Mononuclear cell (primary cell): Measurements from ENCODE around the gene HDAC4. TPM values are rescaled to one million over a fixed set of nuclear protein-coding genes. Genes with fewer than 3 reads are reported as not detected.

Experiments
- H3K27me3 ChIP-seq: 2 replicates; pipeline ENCODE4 v1.6.0; 2011; ENCODE audit warnings: low read length, control low read depth; ENCODE audit not compliant: insufficient read depth
- H3K4me1 ChIP-seq: 2 replicates; pipeline ENCODE4 v1.5.1; 2011; ENCODE audit warnings: mild to moderate bottlenecking, low read length, control low read depth; ENCODE audit not compliant: insufficient read depth
- H3K4me3 ChIP-seq: 2 replicates; pipeline ENCODE4 v1.5.1; 2011; ENCODE audit warnings: mild to moderate bottlenecking, low read length, moderate library complexity
- H3K9me3 ChIP-seq: 2 replicates; pipeline ENCODE4 v1.5.1; 2011; ENCODE audit warnings: low read depth, mild to moderate bottlenecking, control low read depth, low read length
- total RNA-seq: library from RNA; depleted of rRNA; stranded (reverse); fragments of >200 nt; gene quantifications from one replicate; pipeline ENCODE4 v1.2.3, GENCODE V29; 2012

HDAC4 gene
- total RNA-seq, 1 donor, result 27.7 TPM

- Histone ChIP-seq H3K9me3 (no peaks in the 10 kb centered on the region), H3K4me1 (peaks cover 23% of the 10 kb centered on the region), H3K27me3 (no peaks in the 10 kb centered on the region), H3K4me3 (no peak overlapping the region)
Measured at GRCh38 chr2:239376351-239376750, 24.5 kb downstream of the HDAC4 start.

DNA sequence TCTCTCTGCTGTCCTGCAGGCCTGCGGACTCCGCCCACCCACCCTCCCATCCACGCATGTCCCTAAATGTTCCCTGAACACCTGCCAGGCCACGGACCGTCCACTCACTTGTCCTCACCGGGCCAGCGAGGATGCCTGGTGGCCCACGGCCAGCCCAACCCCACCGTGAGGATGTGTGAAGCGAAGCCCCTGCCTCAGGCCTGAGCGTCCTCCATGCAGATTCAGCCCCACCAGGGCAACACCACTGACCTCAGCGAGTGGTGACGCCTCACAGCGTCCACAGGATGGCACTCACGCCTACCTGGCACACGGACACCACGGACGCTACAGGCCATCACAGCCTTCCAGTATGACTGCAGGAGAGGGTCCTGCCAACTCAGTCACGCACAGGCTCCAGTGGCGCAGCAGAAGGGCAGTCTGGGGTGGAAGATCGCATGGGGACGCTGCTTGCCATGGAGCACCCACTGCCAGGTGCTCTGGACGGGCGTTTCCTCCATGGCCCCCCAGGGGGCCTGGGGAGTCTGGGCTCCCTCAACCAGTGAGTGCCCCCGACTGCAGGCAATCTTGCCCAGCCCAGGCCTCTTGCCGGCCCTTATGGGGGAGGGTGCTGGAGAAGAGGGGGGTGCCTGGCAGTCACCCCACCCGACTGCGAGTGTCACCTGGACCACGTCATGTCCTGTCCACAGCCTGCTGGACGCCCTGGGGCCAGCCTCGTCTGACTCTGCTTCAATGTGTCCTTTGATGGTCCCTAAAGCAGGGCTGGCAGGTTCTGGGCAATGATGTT, 25.4 kb downstream of the HDAC4 start:
- Histone ChIP-seq H3K9me3 (no peaks in the 10 kb centered on the region), H3K4me3 (no peak overlapping the region), H3K4me1 (peaks cover 20% of the 10 kb centered on the region), H3K27me3 (no peaks in the 10 kb centered on the region)

DNA sequence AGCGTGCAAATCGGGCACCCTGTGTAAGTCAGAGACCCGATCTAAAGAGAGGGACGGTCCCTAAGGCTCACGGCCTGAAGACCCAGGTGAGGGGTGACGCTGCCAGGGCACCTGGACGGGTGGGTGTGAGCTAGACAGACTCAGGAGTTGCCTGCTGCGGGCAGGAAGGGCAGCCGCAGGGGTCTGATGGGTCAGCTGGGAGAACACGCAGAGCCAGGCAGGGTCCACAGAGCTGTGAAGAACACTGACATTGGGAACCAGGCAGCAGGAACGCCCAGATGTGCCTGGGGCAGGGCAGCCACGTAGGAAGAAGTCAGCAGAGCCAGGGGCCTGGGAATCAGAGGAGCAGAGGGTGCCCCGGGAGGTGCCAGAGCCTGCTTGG, 25.9 kb downstream of the HDAC4 start:
- Histone ChIP-seq H3K4me1 (peaks cover 25% of the 10 kb centered on the region), H3K9me3 (no peaks in the 10 kb centered on the region), H3K27me3 (no peaks in the 10 kb centered on the region), H3K4me3 (no peak overlapping the region)

DNA sequence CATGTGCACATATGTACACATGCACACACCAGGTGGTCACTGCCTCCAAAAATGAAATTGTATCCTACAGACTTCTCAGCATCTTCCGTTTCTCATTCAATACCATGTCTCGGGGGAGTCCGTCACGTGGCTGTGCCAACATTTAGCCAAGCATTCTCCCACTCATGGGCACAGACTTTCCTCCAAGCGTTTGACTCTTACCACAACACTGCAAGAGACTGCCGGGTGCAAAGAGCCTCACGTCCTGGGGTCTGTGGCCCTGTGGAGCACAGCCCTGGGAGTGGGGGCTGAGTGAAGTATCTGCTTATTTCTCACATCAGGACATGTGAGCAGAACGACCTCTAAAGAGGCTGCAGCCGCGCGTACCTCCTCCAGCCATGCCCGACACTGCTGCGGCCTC, 28.0 kb downstream of the HDAC4 start:
- H3K9me3 ChIP-seq, result no peaks in the 10 kb centered on the region
- no peaks in the 10 kb centered on the region for H3K27me3 ChIP-seq
- H3K4me1 ChIP-seq, result peaks cover 20% of the 10 kb centered on the region
- H3K4me3 ChIP-seq, result no peak overlapping the region

DNA sequence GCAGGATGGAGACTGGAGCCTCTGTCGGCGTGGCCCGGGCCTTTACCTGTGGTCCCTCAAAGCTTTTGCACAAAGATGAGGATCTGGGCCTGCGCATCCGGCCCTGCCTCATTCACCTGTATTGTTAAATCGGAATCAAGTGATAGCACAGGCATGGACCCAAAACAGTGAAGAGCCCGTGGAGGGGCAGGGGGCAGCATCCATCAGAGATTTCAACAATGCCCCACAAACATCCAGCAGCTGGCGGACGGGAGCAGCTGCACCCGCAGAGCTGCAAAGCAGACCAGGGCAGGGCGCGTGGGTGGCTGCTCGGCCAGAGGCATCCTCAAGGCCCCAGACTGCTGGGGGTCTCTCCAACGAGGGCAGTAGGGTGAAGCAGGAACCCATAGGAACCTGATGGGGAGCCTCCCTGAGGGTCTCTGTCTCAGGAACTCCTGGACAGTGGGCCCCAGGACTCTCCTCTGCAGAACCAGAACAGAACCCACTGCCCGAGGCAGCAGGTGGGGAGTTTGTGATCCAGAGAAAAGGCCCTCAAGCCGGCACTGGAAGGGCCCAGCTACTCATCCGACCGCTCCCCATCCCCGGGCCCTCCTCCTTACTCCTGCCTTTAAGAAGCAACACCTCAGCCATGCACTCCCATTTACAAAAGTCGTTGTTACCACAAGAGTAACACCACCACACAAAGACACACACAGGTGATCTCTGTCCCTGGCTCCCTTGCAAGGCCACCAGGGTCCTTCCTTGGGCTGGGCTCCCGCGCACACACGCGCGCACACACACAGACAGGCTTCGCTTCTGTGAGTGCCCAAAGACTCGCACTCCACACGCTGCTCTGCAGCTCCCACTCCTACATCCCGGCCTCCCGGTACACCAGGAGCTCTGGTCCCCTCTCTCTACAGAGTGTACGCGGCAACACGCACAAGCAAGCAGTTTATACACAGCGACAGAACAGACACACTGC, 28.8 kb downstream of the HDAC4 start:
- no peaks in the 10 kb centered on the region for H3K9me3 ChIP-seq
- no peak overlapping the region for H3K4me3 ChIP-seq
- no peaks in the 10 kb centered on the region for H3K27me3 ChIP-seq
- H3K4me1 ChIP-seq, result peaks cover 20% of the 10 kb centered on the region

DNA sequence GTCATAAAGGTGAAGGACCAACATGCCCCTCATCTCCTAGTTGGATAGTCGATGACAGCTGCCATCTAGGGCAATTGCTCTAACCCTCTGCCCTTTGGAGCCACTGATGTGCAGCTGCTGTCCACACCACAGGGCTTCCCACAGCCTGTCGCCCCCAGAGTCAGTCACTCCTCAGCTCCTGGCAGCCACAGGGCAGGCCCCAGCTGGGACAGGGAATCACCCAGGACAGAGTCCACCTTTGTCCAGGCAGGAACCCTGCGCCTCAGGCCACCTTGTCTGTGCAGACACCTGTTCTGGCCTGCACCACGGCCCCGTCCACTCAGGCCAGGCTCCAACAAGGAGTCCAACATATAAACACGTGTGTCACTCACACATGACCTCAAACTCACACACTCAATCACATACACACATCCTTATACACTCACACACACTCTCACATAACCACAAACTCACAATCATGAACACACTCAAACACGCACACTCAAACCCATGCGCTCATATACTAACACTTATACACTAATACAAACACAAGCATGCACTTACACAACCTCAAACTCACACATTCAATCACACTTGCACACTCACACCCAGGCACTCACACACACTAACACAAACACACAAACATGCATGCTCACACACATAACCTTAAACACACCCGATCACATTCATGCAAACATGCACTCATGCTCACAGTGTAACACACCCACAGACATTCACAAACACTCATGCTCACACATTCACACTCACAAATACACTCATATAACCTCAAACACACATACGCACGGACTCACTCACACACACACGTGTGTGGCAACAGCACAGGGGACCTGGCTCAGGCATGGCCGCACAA, 29.7 kb downstream of the HDAC4 start:
- Histone ChIP-seq H3K27me3 (no peaks in the 10 kb centered on the region), H3K4me1 (peaks cover 20% of the 10 kb centered on the region), H3K9me3 (no peaks in the 10 kb centered on the region), H3K4me3 (no peak overlapping the region)

DNA sequence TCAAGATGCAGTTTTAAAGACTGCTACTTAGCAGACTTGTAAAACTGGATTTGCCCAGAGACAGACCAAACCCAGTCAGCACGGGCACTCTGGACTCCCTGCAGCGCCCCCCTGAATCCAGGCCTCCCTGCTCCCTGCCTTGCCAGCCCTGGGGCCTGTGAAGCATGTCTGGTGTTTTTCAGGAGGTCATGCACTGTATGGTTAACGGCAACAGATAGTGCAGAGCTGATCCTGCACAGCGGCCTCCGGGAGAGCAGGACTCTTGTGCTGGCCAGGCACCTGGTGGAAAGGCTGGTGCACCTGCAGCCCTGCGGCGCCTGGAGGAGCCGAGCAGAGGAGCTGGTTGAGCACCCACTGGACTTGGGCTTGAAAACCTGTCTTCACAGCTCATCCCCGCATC, 30.4 kb downstream of the HDAC4 start:
- H3K4me1 ChIP-seq, result peaks cover 20% of the 10 kb centered on the region
- H3K9me3 ChIP-seq, result no peaks in the 10 kb centered on the region
- no peaks in the 10 kb centered on the region for H3K27me3 ChIP-seq
- no peak overlapping the region for H3K4me3 ChIP-seq

GRCh38 chr2:239369631-239370161, 31.1 kb downstream of the HDAC4 start:
- no peak overlapping the region for H3K4me3 ChIP-seq
- no peaks in the 10 kb centered on the region for H3K9me3 ChIP-seq
- peaks cover 20% of the 10 kb centered on the region for H3K4me1 ChIP-seq
- no peaks in the 10 kb centered on the region for H3K27me3 ChIP-seq

GRCh38 chr2:239368906-239369552, 31.8 kb downstream of the HDAC4 start:
- Histone ChIP-seq H3K4me1 (peaks cover 20% of the 10 kb centered on the region), H3K27me3 (no peaks in the 10 kb centered on the region), H3K9me3 (no peaks in the 10 kb centered on the region), H3K4me3 (no peak overlapping the region)

- H3K27me3 ChIP-seq, result no peaks in the 10 kb centered on the region
- H3K4me1 ChIP-seq, result peaks cover 20% of the 10 kb centered on the region
- H3K9me3 ChIP-seq, result no peaks in the 10 kb centered on the region
- no peak overlapping the region for H3K4me3 ChIP-seq
Measured at GRCh38 chr2:239368321-239368720, 32.5 kb downstream of the HDAC4 start.

- Histone ChIP-seq H3K9me3 (no peaks in the 10 kb centered on the region), H3K4me1 (peaks cover 20% of the 10 kb centered on the region), H3K4me3 (no peak overlapping the region), H3K27me3 (no peaks in the 10 kb centered on the region)
Measured at GRCh38 chr2:239366740-239367139, 34.1 kb downstream of the HDAC4 start.

DNA sequence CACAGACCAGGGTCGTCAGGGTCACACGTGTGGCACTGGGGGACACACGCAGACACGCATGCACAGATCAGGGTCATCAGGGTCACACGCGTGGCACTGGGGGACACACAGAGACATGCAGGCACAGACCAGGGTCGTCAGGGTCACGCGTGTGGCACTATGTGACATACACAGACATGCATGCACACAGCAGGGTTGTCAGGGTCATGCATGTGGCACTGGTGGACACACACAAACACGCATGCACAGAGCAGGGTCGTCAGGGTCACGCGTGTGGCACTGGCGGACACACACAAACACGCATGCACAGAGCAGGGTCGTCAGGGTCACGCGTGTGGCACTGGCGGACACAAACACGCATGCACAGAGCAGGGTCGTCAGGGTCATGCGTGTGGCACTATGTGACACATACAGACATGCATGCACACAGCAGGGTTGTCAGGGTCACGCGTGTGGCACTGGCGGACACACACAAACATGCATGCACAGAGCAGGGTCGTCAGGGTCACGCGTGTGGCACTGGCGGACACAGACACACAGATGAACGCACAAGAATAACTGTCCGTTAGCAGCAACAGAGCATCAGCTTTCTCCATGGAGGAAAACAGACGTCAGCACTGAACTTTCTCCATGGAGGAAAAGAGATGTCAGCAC, 34.9 kb downstream of the HDAC4 start:
- no peaks in the 10 kb centered on the region for H3K27me3 ChIP-seq
- H3K9me3 ChIP-seq, result no peaks in the 10 kb centered on the region
- H3K4me3 ChIP-seq, result no peak overlapping the region
- peaks cover 19% of the 10 kb centered on the region for H3K4me1 ChIP-seq

DNA sequence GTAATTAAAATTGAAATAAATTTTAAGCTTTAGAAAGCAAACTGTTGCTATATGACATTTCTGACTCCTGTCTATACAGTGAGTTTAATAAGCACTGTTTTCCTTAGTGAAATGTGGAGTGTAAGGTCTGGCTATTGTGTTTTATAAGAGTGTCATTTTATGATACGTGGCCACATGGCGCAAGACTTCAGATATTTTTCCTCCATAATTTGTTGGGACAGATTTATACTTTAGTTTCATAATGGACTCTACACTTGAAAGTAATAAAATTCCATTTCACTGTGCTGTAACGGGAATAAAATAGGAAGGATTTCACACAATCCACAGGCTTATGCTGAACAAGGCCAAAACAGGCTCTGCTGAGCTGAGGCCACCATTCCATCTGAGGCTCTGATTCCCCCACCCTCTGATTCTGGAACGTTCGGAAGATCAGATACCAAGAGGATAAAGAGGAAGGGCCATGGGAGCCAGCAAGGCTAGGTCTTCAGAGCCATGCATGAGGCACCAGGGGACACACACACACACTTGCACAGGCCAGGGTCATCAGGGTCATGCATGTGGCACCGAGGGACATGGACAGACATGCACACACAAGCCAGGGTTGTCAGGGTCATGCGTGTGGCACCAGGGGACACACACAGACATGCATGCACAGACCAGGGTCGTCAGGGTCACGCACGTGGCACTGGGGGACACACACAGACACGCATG, 35.6 kb downstream of the HDAC4 start:
- H3K9me3 ChIP-seq, result no peaks in the 10 kb centered on the region

More for the DNA sequence above, 35.6 kb downstream of the HDAC4 start:
- peaks cover 12% of the 10 kb centered on the region for H3K4me1 ChIP-seq
- H3K4me3 ChIP-seq, result no peak overlapping the region
- no peaks in the 10 kb centered on the region for H3K27me3 ChIP-seq
